ENCODE measurements around the gene PPP4C.
"Not testable (repeated sequence)": the region's sequence is repeated elsewhere in the genome, so short reads cannot be mapped to it uniquely, and the experiment has no call there.

Gene PPP4C

GRCh38 chr16:30125690-30126089 is 49.9 kb downstream of the PPP4C start:
- DNase-seq (ENCODE audit: low spot score) = not testable (repeated sequence)

GRCh38 chr16:30127993-30128392 is 52.2 kb downstream of the PPP4C start:
- DNase-seq (ENCODE audit: low spot score) = no peak

- no peak for DNase-seq (ENCODE audit: low spot score)
These were observed 56.2 kb downstream of the PPP4C start for GRCh38 chr16:30131869-30132475.

- no peak for DNase-seq (ENCODE audit: low spot score)
These were observed 56.8 kb downstream of the PPP4C start for GRCh38 chr16:30132591-30132990.
